ENCODE data around the gene IMPDH2.
"Not testable (repeated sequence)": the region's sequence is repeated elsewhere in the genome, so short reads cannot be mapped to it uniquely, and the experiment has no call there.

Gene IMPDH2

GRCh38 chr3:49016414-49017228, 12.6 kb downstream of the IMPDH2 start:
- H3K4me1 Mint-ChIP-seq (ENCODE audit: low read depth), result peaks cover 27% of the 10 kb centered on the region
- H3K4me3 Mint-ChIP-seq, result peak overlapping the region; percentile 84
- no peak overlapping the region for H3K27ac Mint-ChIP-seq
- H3K36me3 Mint-ChIP-seq (ENCODE audit: low read depth), result peaks cover 19% of the 10 kb centered on the region
- H3K27me3 Mint-ChIP-seq, result no peaks in the 10 kb centered on the region
- no peaks in the 10 kb centered on the region for H3K9me3 Mint-ChIP-seq

- no peaks in the 10 kb centered on the region for H3K9me3 Mint-ChIP-seq
- no peak overlapping the region for H3K4me3 Mint-ChIP-seq
- H3K4me1 Mint-ChIP-seq (ENCODE audit: low read depth), result peaks cover 27% of the 10 kb centered on the region
- H3K27me3 Mint-ChIP-seq, result no peaks in the 10 kb centered on the region
- H3K27ac Mint-ChIP-seq, result no peak overlapping the region
- peaks cover 19% of the 10 kb centered on the region for H3K36me3 Mint-ChIP-seq (ENCODE audit: low read depth)
These were observed 13.4 kb downstream of the IMPDH2 start for GRCh38 chr3:49015765-49016164.

- H3K27me3 Mint-ChIP-seq, result no peaks in the 10 kb centered on the region
- H3K4me1 Mint-ChIP-seq (ENCODE audit: low read depth), result peaks cover 24% of the 10 kb centered on the region
- H3K36me3 Mint-ChIP-seq (ENCODE audit: low read depth), result peaks cover 19% of the 10 kb centered on the region
- no peak overlapping the region for H3K4me3 Mint-ChIP-seq
- no peak overlapping the region for H3K27ac Mint-ChIP-seq
- no peaks in the 10 kb centered on the region for H3K9me3 Mint-ChIP-seq
These were observed 14.1 kb downstream of the IMPDH2 start for GRCh38 chr3:49015072-49015471.

GRCh38 chr3:49013738-49014660, 15.2 kb downstream of the IMPDH2 start:
- Mint-ChIP-seq H3K27me3 (no peaks in the 10 kb centered on the region), H3K9me3 (no peaks in the 10 kb centered on the region), H3K36me3 (ENCODE audit: low read depth) (peaks cover 25% of the 10 kb centered on the region), H3K4me1 (ENCODE audit: low read depth) (peaks cover 21% of the 10 kb centered on the region), H3K4me3 (no peak overlapping the region), H3K27ac (no peak overlapping the region)

GRCh38 chr3:49013113-49013737, 16.0 kb downstream of the IMPDH2 start:
- Mint-ChIP-seq H3K27me3 (no peaks in the 10 kb centered on the region), H3K36me3 (ENCODE audit: low read depth) (peaks cover 29% of the 10 kb centered on the region), H3K4me3 (no peak overlapping the region), H3K9me3 (no peaks in the 10 kb centered on the region), H3K4me1 (ENCODE audit: low read depth) (peaks cover 22% of the 10 kb centered on the region), H3K27ac (no peak overlapping the region)

GRCh38 chr3:49012441-49013017, 16.7 kb downstream of the IMPDH2 start:
- no peak overlapping the region for H3K27ac Mint-ChIP-seq
- peaks cover 33% of the 10 kb centered on the region for H3K36me3 Mint-ChIP-seq (ENCODE audit: low read depth)
- no peaks in the 10 kb centered on the region for H3K9me3 Mint-ChIP-seq
- H3K4me3 Mint-ChIP-seq, result no peak overlapping the region
- no peaks in the 10 kb centered on the region for H3K27me3 Mint-ChIP-seq
- H3K4me1 Mint-ChIP-seq (ENCODE audit: low read depth), result peaks cover 22% of the 10 kb centered on the region

GRCh38 chr3:49009396-49009795, 19.8 kb downstream of the IMPDH2 start:
- peak overlapping the region; percentile 58 for H3K27ac Mint-ChIP-seq
- H3K4me3 Mint-ChIP-seq, result no peak overlapping the region
- no peaks in the 10 kb centered on the region for H3K27me3 Mint-ChIP-seq
- H3K4me1 Mint-ChIP-seq (ENCODE audit: low read depth), result peaks cover 25% of the 10 kb centered on the region
- H3K9me3 Mint-ChIP-seq, result no peaks in the 10 kb centered on the region
- H3K36me3 Mint-ChIP-seq (ENCODE audit: low read depth), result peaks cover 19% of the 10 kb centered on the region

GRCh38 chr3:49008627-49009026, 20.6 kb downstream of the IMPDH2 start:
- Mint-ChIP-seq H3K4me3 (peak overlapping the region; percentile 94), H3K4me1 (ENCODE audit: low read depth) (peaks cover 25% of the 10 kb centered on the region), H3K36me3 (ENCODE audit: low read depth) (peaks cover 19% of the 10 kb centered on the region)

GRCh38 chr3:49007771-49008528, 21.2 kb downstream of the IMPDH2 start:
- Mint-ChIP-seq H3K27ac (peak overlapping the region; percentile 97), H3K36me3 (ENCODE audit: low read depth) (peaks cover 19% of the 10 kb centered on the region), H3K9me3 (no peaks in the 10 kb centered on the region), H3K4me3 (peak overlapping the region; percentile 94), H3K27me3 (no peaks in the 10 kb centered on the region), H3K4me1 (ENCODE audit: low read depth) (peaks cover 25% of the 10 kb centered on the region)

More at GRCh38 chr3:49008627-49009026, 20.6 kb downstream of the IMPDH2 start:
- peak overlapping the region; percentile 97 for H3K27ac Mint-ChIP-seq
- not testable (repeated sequence) for H3K9me3 Mint-ChIP-seq, H3K27me3 Mint-ChIP-seq

- Mint-ChIP-seq H3K36me3 (ENCODE audit: low read depth) (peaks cover 19% of the 10 kb centered on the region), H3K4me3 (peak within 1 kb of the TSS; percentile 94), H3K27me3 (no peaks in the 10 kb centered on the region), H3K9me3 (no peaks in the 10 kb centered on the region), H3K27ac (peak within 1 kb of the TSS; percentile 97), H3K4me1 (ENCODE audit: low read depth) (peaks cover 25% of the 10 kb centered on the region)
These were observed 22.0 kb downstream of the IMPDH2 start, which contains the start of gene WDR6 for GRCh38 chr3:49007068-49007770. Gene WDR6, plus strand, starts transcription at chr3:49007391. Its CDS starts 41 bp downstream, at chr3:49007432.

- peaks cover 14% of the 10 kb centered on the region for H3K36me3 Mint-ChIP-seq (ENCODE audit: low read depth)
- H3K27me3 Mint-ChIP-seq, result no peaks in the 10 kb centered on the region
- H3K9me3 Mint-ChIP-seq, result no peaks in the 10 kb centered on the region
- H3K4me3 Mint-ChIP-seq, result peak overlapping the region; percentile 94
- peaks cover 25% of the 10 kb centered on the region for H3K4me1 Mint-ChIP-seq (ENCODE audit: low read depth)
- peak overlapping the region; percentile 97 for H3K27ac Mint-ChIP-seq
These were observed 22.7 kb downstream of the IMPDH2 start for GRCh38 chr3:49006408-49007067.

- H3K27me3 Mint-ChIP-seq, result no peaks in the 10 kb centered on the region
- peaks cover 14% of the 10 kb centered on the region for H3K36me3 Mint-ChIP-seq (ENCODE audit: low read depth)
- H3K4me1 Mint-ChIP-seq (ENCODE audit: low read depth), result peaks cover 25% of the 10 kb centered on the region
- H3K27ac Mint-ChIP-seq, result no peak overlapping the region
- H3K4me3 Mint-ChIP-seq, result peak overlapping the region; percentile 94
- no peaks in the 10 kb centered on the region for H3K9me3 Mint-ChIP-seq
These were observed 23.2 kb downstream of the IMPDH2 start for GRCh38 chr3:49005998-49006397.

GRCh38 chr3:49005303-49005680, 23.9 kb downstream of the IMPDH2 start:
- no peak overlapping the region for H3K27ac Mint-ChIP-seq
- H3K4me1 Mint-ChIP-seq (ENCODE audit: low read depth), result peaks cover 25% of the 10 kb centered on the region
- peaks cover 14% of the 10 kb centered on the region for H3K36me3 Mint-ChIP-seq (ENCODE audit: low read depth)
- no peak overlapping the region for H3K4me3 Mint-ChIP-seq
- no peaks in the 10 kb centered on the region for H3K9me3 Mint-ChIP-seq
- H3K27me3 Mint-ChIP-seq, result no peaks in the 10 kb centered on the region
